Activated T-helper 2 cell treated with anti-CD3 and anti-CD28 coated beads, Interferon-gamma antibody, Interleukin-2, Interleukin-4, amounts not matched to agents 10 μg/mL and 5 μg/mL and 100 μg/mL, durations not matched to agents 14 hours and 24 hours and 36 hours (primary cell): Measurements from ENCODE around the gene SNPH. TPM values are rescaled to one million over a fixed set of nuclear protein-coding genes. Genes with fewer than 3 reads are reported as not detected.
A peak's percentile ranks its signal among the peaks of the same experiment; 100 is the strongest.
"Not testable (repeated sequence)": the region's sequence is repeated elsewhere in the genome, so short reads cannot be mapped to it uniquely, and the experiment has no call there.

Source experiments
- DNase-seq: peaks from one replicate; pipeline ENCODE4 v3.0.0; 2021; ENCODE audit warnings: low spot score
- H3K27ac Mint-ChIP-seq: one replicate; pipeline ENCODE4 v1.8.0; 2021; ENCODE audit warnings: mixed read lengths
- H3K27me3 Mint-ChIP-seq: one replicate; pipeline ENCODE4 v1.8.0; 2021; ENCODE audit warnings: low read depth, mixed read lengths
- H3K36me3 Mint-ChIP-seq: one replicate; pipeline ENCODE4 v1.8.0; 2021; ENCODE audit warnings: low read depth, mixed read lengths
- H3K4me1 Mint-ChIP-seq: one replicate; pipeline ENCODE4 v1.8.0; 2021; ENCODE audit warnings: low read depth, mixed read lengths
- H3K4me3 Mint-ChIP-seq: one replicate; pipeline ENCODE4 v1.8.0; 2021; ENCODE audit warnings: low read depth, mild to moderate bottlenecking, moderate library complexity, mixed read lengths
- H3K9me3 Mint-ChIP-seq: one replicate; pipeline ENCODE4 v1.8.0; 2021; ENCODE audit warnings: mixed read lengths
- intact Hi-C: fragments of 100-400 bp; cut with micrococcal nuclease; formaldehyde crosslinking; loops from one replicate; pipeline ENCODE4 v1.15.1; 2023
- total RNA-seq: library from RNA; stranded (reverse); gene quantifications from 2 replicates; pipeline ENCODE4 v1.2.3, GENCODE V29; 2022

SNPH gene, protein sequence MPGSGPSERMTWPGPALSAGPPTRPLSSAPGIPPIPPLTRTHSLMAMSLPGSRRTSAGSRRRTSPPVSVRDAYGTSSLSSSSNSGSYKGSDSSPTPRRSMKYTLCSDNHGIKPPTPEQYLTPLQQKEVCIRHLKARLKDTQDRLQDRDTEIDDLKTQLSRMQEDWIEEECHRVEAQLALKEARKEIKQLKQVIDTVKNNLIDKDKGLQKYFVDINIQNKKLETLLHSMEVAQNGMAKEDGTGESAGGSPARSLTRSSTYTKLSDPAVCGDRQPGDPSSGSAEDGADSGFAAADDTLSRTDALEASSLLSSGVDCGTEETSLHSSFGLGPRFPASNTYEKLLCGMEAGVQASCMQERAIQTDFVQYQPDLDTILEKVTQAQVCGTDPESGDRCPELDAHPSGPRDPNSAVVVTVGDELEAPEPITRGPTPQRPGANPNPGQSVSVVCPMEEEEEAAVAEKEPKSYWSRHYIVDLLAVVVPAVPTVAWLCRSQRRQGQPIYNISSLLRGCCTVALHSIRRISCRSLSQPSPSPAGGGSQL
- 2.7 and 3.1 TPM in 2 replicates for total RNA-seq

DNA sequence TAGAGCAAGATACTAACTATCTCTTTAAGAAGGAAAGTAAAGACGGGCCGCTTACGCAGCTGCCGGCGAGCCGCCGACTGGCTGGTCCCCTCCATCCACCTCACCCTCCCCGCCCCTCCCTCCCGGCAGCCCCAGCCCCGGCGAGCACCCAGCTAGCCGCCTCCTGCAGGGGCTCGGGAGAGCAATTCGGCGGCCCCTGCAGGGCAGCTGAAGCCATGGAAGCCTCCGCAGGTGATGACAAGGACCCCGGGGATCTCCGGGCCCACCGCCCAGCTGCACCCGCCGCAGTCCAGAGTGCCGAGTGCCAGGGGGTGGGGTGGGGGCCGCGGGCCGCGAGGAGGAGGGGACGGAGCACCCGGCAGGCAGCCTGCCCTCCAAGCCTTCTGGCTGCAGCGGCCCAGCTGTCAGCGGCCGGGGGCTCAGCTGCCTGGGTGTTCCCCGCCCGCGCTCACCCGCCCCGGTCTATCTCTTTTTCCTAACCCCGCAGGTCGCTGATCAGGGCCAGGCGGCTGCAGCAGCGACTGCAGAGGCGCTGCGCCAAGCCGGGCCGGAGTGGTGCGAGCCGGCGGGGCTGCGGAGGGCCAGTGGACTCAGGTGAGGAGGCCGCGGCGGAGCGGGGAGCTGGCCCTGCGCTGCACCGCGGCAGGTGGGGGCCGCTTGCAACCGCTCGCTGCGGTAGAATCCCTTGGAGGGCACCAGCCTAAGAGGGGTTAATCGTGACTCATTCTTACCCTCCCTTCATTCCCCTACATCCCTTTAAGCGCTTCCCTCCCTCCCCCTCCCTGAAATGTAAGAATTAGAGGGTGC lies at the start of gene SNPH:
SNPH (plus strand) TSS at position 128 of the 807 bp plus-strand sequence. CDS start 29,946 bp downstream, outside the sequence.
- Mint-ChIP-seq H3K27me3 (peaks cover 3% of the 10 kb centered on the region), H3K27ac (peak within 1 kb of the TSS; percentile 76), H3K4me1 (peaks cover 25% of the 10 kb centered on the region), H3K36me3 (peaks cover 13% of the 10 kb centered on the region), H3K4me3 (peak within 1 kb of the TSS; percentile 84), H3K9me3 (peaks cover 11% of the 10 kb centered on the region)
- intact Hi-C loops, result loop anchor here (1.0 to 5.0 kb wide), 2 partner anchors 21 to 39 kb away; partner anchors contain the start of gene RAD21L1
- peak; percentile 62 for DNase-seq

DNA sequence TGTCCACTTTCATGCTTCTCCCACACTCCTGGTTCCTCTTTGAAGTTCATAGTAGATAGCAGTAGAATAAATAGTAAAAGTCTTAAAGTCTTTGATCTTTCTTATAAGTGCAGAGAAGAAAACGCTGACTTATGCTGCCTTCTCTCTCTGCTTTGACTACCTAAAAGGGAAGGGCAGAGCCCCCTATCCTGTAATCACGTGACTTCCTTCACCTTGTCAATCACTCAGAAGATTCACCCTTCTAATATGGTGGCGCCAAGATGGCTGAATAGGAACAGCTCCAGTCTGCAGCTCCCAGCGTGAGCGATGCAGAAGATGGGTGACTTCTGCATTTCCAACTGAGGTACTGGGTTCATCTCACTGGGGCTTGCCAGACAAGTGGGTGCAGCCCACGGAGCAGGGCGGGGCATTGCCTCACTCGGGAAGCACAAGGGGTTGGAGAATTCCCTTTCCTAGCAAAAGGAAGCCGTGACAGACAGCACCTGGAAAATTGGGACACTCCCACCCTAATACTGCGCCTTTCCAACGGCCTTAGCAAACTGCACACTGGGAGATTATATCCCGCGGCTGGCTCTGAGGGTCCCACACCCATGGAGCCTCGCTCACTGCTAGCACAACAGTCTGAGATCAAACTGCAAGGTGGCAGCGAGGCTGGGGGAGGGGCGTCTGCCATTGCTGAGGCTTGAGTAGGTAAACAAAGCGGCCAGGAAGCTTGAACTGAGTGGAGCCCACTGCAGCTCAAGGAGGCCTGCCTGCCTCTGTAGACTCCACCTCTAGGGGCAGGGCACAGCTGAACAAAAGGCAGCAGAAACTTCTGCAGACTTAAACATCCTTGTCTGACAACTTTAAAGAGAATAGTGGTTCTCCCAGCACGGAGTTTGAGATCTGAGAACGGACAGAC lies 49.3 kb upstream of the SNPH start:
- H3K4me1 Mint-ChIP-seq, result peaks cover 32% of the 10 kb centered on the region
- H3K4me3 Mint-ChIP-seq, DNase-seq, H3K9me3 Mint-ChIP-seq, H3K36me3 Mint-ChIP-seq: not testable (repeated sequence)
- peak overlapping the region; percentile 35 for H3K27ac Mint-ChIP-seq
- H3K27me3 Mint-ChIP-seq, result peaks cover 22% of the 10 kb centered on the region
- intact Hi-C loops, result loop anchor here (10.0 kb wide), 2 partner anchors 242 to 248 kb away; partner anchors contain the start of gene NSFL1C

DNA sequence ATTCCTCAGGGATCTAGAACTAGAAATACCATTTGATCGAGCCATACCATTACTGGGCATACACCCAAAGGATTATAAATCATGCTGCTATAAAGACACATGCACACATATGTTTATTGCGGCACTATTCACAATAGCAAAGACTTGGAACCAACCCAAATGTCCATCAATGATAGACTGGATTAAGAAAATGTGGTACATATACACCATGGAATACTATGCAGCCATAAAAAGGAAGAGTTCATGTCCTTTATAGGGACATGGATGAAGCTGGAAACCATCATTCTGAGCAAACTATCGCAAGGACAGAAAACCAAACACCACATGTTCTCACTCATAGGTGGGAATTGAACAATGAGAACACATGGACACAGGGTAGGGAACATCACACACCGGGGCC lies 43.3 kb upstream of the SNPH start:
- H3K36me3 Mint-ChIP-seq, DNase-seq, H3K27ac Mint-ChIP-seq, H3K4me3 Mint-ChIP-seq, intact Hi-C loops, H3K9me3 Mint-ChIP-seq, H3K4me1 Mint-ChIP-seq: not testable (repeated sequence)
- peaks cover 34% of the 10 kb centered on the region for H3K27me3 Mint-ChIP-seq

DNA sequence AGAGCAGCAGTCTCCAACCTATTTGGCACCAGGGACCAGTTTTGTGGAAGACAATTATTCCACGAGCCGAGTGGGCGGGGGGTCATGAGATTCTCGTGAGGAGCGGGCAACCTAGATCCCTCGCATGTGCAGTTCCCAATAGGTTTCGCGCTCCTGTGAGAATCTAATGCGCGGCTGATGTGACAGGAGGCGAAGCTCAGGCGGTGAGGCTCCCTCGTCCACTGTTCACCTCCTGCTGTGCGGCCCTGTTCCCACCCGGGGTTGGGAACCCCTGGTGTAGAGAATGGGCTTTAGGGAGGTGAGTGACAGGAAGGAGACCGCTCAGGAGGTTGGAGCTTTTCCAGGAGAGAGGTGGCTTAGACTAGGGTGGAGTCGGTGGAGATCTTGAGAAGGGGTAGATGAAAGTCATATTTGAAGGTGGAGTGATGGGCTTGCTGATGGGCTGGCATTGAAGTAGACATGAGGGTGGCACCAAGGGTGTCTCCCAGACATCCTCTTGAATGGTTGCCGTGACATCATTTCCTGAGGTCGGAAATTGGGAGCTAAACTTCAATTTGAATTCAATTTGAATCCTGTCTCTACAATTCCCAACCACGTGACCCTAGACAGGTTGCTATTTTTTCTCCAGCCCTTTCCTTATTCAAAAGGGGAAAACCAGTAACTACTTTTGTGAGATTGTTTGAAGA lies 41.7 kb upstream of the SNPH start:
- H3K36me3 Mint-ChIP-seq, result no peaks in the 10 kb centered on the region
- no peak for DNase-seq
- H3K4me3 Mint-ChIP-seq, result peak overlapping the region; percentile 23
- peaks cover 36% of the 10 kb centered on the region for H3K27me3 Mint-ChIP-seq
- no peaks in the 10 kb centered on the region for H3K9me3 Mint-ChIP-seq
- intact Hi-C loops, result no loop called here
- peaks cover 8% of the 10 kb centered on the region for H3K4me1 Mint-ChIP-seq
- H3K27ac Mint-ChIP-seq, result no peak overlapping the region

DNA sequence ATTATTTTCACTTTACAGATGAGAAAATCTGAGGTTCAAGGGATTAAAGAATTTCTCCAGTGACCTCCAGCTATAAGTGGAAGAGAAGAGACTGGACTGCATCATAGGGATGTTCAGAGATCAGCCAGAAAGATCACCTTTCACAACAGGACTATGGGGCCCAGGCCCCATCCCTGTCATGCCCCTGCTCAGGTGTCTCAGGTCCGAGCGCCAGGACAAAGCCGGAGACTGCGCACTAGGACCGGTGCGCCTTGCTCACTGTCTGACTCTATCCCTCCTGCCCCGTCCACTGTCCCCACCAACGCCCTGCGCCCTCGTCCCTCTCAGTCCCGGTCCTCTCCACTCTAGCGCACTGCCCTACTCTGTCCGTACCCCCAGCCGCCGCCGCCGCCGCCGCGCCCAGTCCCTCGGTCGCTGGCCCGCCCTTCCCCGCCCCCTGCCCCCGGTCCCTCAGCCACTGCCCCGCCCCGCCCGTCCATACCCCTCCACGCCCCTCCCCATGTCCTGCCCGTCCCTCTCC lies 40.8 kb upstream of the SNPH start:
- peak overlapping the region; percentile 76 for H3K4me3 Mint-ChIP-seq
- DNase-seq, result no peak
- no peaks in the 10 kb centered on the region for H3K9me3 Mint-ChIP-seq
- peaks cover 8% of the 10 kb centered on the region for H3K4me1 Mint-ChIP-seq
- intact Hi-C loops, result loop anchor here (5.0 kb wide), 2 partner anchors 42 to 212 kb away; partner anchors contain the start of gene SNPH
- H3K27ac Mint-ChIP-seq, result no peak overlapping the region
- H3K27me3 Mint-ChIP-seq, result peaks cover 34% of the 10 kb centered on the region
- no peaks in the 10 kb centered on the region for H3K36me3 Mint-ChIP-seq

DNA sequence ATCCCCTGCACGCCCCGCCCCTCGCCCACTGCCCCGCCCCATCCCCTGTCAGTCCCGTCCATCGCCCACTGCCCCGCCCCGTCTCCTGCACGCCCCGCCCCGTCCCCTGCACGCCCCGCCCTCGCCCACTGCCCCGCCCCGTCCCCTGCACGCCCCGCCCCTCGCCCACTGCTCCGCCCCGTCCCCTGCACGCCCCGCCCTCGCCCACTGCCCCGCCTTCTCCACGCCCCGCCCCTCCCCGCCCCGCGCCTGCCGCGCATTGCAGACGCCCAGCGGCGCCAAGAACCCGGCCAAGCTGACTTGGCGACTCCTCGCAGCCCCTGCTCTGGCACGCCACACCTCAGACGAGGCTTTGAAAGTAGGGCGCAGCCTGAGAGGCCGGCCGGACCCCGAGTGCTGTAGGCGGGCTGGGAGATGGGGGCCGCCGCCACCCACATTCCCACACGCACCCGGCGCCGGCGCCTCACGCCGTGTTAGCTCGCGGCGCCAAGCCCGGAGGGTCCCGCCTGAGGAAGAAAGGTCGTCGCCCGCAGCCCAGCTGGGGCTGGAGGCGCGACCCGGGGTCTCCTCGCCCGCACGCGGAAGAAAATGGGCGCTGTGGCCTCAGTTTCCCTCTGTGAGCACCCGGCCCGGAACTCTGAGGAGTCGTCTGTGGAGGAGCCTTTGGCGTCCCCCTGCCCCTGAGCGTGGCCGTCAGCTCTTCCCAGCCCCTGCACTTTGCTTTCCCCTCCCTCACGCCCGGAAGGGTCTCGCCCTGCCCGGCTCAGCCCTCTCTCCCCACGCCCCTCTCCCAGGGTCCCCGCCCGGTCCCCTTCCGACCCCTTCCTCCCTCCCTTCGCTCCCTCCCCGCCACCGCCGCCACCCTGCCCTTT lies 40.1 kb upstream of the SNPH start, which contains the start of gene RAD21L1:
RAD21L1 (plus strand) TSS at position 262 of the 872 bp plus-strand sequence. CDS start 2,410 bp downstream, outside the sequence.
- no peaks in the 10 kb centered on the region for H3K36me3 Mint-ChIP-seq
- intact Hi-C loops, result loop anchor here (5.0 kb wide), 2 partner anchors 41 to 211 kb away; partner anchors contain the start of gene SNPH

DNA sequence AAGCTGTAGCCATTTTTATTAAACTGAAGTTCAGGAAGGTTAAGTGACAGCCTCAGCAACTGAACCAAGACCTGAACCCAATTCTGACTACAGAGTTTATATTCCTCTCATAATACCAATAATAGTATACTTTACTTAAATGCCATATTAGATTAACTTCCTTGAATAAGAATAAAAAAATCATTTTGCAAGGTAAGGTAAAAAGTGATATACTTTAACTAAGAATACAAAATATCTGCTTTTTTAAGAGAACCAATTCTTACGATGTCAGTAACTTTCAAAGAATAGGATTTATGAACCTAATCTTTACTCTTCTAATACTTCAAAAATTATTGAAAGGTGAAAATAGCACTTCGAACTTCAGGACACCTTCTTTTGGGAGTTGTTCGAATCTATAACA lies 36.6 kb upstream of the SNPH start:
- intact Hi-C loops, result loop anchor here (5.0 kb wide), 2 partner anchors 38 to 208 kb away; partner anchors contain the start of gene SNPH
- Mint-ChIP-seq H3K4me3 (no peak overlapping the region), H3K4me1 (peaks cover 11% of the 10 kb centered on the region), H3K36me3 (no peaks in the 10 kb centered on the region), H3K27ac (no peak overlapping the region), H3K27me3 (peaks cover 31% of the 10 kb centered on the region), H3K9me3 (no peaks in the 10 kb centered on the region)
- no peak for DNase-seq

More for the DNA sequence above, 40.1 kb upstream of the SNPH start, which contains the start of gene RAD21L1:
- DNase-seq, result peak; percentile 65
- Mint-ChIP-seq H3K4me3 (peak within 1 kb of the TSS; percentile 79), H3K27ac (no peak within 1 kb of the TSS), H3K4me1 (peaks cover 8% of the 10 kb centered on the region), H3K9me3 (no peaks in the 10 kb centered on the region), H3K27me3 (peaks cover 31% of the 10 kb centered on the region)

DNA sequence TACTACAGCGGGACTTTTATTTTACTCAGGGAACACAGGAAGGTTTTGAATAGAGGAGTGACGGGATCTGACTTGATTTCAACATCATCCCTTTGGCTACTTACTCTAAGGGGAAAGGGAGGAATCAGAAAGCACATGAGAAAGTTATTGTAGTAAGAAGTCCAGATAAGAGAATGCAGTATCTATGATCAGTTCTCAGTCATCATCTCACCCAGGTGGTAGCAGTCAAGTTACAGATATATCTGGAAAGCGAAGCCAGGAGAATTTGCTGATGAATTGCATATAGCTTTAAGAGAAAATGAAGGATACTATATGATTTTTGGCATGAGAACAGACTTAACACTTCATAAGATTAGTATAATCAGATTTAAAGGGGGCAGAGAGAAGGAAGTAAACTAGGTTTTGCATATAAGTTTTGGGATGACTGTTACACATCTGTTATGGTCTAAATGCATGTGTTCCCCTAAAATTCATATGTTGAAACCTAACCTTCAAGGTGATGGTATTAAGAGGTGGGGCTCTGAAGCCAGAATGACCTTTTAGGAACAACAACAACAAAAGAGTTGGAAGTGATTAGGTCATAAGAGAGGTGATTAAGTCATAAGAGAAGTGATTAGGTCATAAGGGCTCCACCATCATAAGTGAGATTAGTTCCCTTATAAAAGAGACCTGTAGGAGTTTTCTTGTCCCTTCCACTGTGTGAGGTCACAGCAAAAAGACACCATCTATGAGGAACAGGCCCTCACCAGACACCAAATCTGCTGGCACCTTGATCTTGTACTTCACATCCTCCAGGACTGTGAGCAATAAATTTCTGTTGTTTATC lies 33.6 kb upstream of the SNPH start:
- Mint-ChIP-seq H3K4me3 (no peak overlapping the region), H3K36me3 (no peaks in the 10 kb centered on the region), H3K9me3 (no peaks in the 10 kb centered on the region), H3K27me3 (peaks cover 29% of the 10 kb centered on the region), H3K27ac (no peak overlapping the region), H3K4me1 (peaks cover 11% of the 10 kb centered on the region)
- intact Hi-C loops, result no loop called here
- no peak for DNase-seq

DNA sequence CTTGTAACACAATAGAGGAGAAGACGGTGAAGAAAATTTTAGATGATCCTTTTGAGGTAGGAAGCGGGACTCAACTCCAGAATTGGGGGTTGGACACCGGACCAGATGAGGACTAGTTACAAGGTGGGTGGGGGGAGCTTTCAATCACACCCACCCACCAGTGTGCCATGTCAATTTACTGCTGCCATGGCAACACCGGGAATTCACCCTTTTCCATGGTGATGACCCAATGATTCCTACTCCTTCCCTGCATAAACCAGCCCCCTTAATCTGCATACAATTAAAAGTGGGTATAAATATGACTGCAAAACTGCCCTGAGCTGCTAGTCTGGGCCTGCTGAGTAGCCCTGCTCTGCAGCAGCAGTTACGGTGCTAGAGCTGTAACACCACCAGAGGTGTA lies 25.5 kb upstream of the SNPH start:
- H3K27ac Mint-ChIP-seq, result no peak overlapping the region
- no peak overlapping the region for H3K4me3 Mint-ChIP-seq
- no peaks in the 10 kb centered on the region for H3K36me3 Mint-ChIP-seq
- H3K4me1 Mint-ChIP-seq, result peaks cover 6% of the 10 kb centered on the region
- intact Hi-C loops, result no loop called here
- no peak for DNase-seq
- H3K27me3 Mint-ChIP-seq, result peaks cover 20% of the 10 kb centered on the region
- H3K9me3 Mint-ChIP-seq, result no peaks in the 10 kb centered on the region

DNA sequence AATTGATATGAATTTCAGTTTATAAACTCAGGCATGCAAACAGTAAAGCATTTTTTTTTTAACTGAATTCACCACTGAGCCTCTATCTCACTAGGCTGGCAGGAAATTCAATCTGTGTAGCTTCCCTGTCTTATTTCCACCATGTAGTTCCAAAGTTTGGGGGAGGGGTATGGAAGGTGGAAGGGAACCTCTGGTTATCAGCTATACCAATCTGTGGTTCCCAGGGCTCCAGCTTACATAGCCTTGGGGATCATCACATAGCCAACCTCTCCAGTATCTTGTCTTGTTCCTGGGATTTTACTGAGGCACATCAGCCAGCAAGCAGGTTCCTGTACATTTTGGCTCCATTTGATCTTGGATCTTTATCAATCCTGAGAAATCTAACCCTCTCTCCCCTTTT lies 24.6 kb upstream of the SNPH start:
- DNase-seq, result no peak
- H3K4me1 Mint-ChIP-seq, result peaks cover 6% of the 10 kb centered on the region
- intact Hi-C loops, result no loop called here
- H3K36me3 Mint-ChIP-seq, result no peaks in the 10 kb centered on the region
- no peaks in the 10 kb centered on the region for H3K9me3 Mint-ChIP-seq
- no peak overlapping the region for H3K4me3 Mint-ChIP-seq
- H3K27ac Mint-ChIP-seq, result no peak overlapping the region
- peaks cover 16% of the 10 kb centered on the region for H3K27me3 Mint-ChIP-seq
